ENCODE measurements around the gene AMDHD2. TPM values are rescaled to one million over a fixed set of nuclear protein-coding genes. Genes with fewer than 3 reads are reported as not detected.

AMDHD2 gene
- total and polyA plus RNA-seq, 2 of the 13 experiments (the other 11 are each of a cell fraction or from before 2014, with no cell fraction given) = 33.5 to 39.1 TPM

- peak; percentile 78 for TF ChIP-seq ZNF792 (CRISPR knock-in tag; IDR thresholded peaks at IDR 0.05)
- TF ChIP-seq SIX4 (CRISPR knock-in tag; IDR thresholded peaks at IDR 0.05) = peak; percentile 41; the same call in 1 of the 2 replicates
- no peak for TF ChIP-seq ATF4 (CRISPR knock-in tag; IDR thresholded peaks at IDR 0.05)
- TF ChIP-seq ZGPAT (CRISPR knock-in tag; IDR thresholded peaks at IDR 0.05) = peak; percentile 85
- peak; percentile 94 for TF ChIP-seq KDM6A (CRISPR knock-in tag; IDR thresholded peaks at IDR 0.05; ENCODE audit: low read depth)
- TF ChIP-seq NONO (IDR thresholded peaks at IDR 0.05) = no peak
- 0 out of 2 replicates have a peak, but pooled peaks have one; percentile 24 for TF ChIP-seq NONO (CRISPR knock-in tag; conservative IDR thresholded peaks at IDR 0.05)
- TF ChIP-seq POLR2A (IDR thresholded peaks at IDR 0.05; ENCODE audit: insufficient read depth in 1 of 2, low read depth in 2 of 2, low read length in 2 of 2) = peak in 1 of 2 experiments; percentile 71; a peak in 2 of 4 replicates
- TF ChIP-seq ASH2L (IDR thresholded peaks at IDR 0.05; ENCODE audit: insufficient read length, low read depth, low read length) = peak; percentile 86
- TF ChIP-seq NR2F2 (IDR thresholded peaks at IDR 0.05; ENCODE audit: borderline replicate concordance, low read depth) = peak; percentile 94
- TF ChIP-seq ZNF460 (CRISPR knock-in tag; IDR thresholded peaks at IDR 0.05; ENCODE audit: borderline replicate concordance) = peak; percentile 16; the same call in 1 of the 2 replicates
- peak; percentile 81 for TF ChIP-seq PPARG (CRISPR knock-in tag; conservative IDR thresholded peaks at IDR 0.05)
- TF ChIP-seq ZNF614 (CRISPR knock-in tag; IDR thresholded peaks at IDR 0.05; ENCODE audit: borderline replicate concordance) = 0 out of 2 replicates have a peak, but pooled peaks have one; percentile 15
- TF ChIP-seq ATF6 (CRISPR knock-in tag; conservative IDR thresholded peaks at IDR 0.05) = 0 out of 2 replicates have a peak, but pooled peaks have one; percentile 32
- TF ChIP-seq THRA (CRISPR knock-in tag; IDR thresholded peaks at IDR 0.05; ENCODE audit: borderline replicate concordance) = peak; percentile 99
- peak; percentile 86; the same call in 1 of the 2 replicates for TF ChIP-seq HOMEZ (CRISPR knock-in tag; IDR thresholded peaks at IDR 0.05; ENCODE audit: low read depth)
- TF ChIP-seq ZSCAN21 (CRISPR knock-in tag; IDR thresholded peaks at IDR 0.05; ENCODE audit: borderline replicate concordance) = no peak; the same call in 1 of the 2 replicates
- TF ChIP-seq ZNF33B (CRISPR knock-in tag; IDR thresholded peaks at IDR 0.05) = 0 out of 2 replicates have a peak, but pooled peaks have one; percentile 37
- peak; percentile 84 for TF ChIP-seq NCOA2 (CRISPR knock-in tag; IDR thresholded peaks at IDR 0.05)
- peak; percentile 41; the same call in 1 of the 2 replicates for TF ChIP-seq RBFOX2 (IDR thresholded peaks at IDR 0.05; ENCODE audit: low read depth, low read length)
- TF ChIP-seq SETDB1 (CRISPR knock-in tag; IDR thresholded peaks at IDR 0.05; ENCODE audit: borderline replicate concordance) = no peak
- peak; percentile 76; the same call in 1 of the 2 replicates for TF ChIP-seq ZNF878 (CRISPR knock-in tag; IDR thresholded peaks at IDR 0.05)
- TF ChIP-seq ZNF263 (CRISPR knock-in tag; IDR thresholded peaks at IDR 0.05) = peak; percentile 76
- no peak for TF ChIP-seq ZNF335 (CRISPR knock-in tag; IDR thresholded peaks at IDR 0.05)
Observed at GRCh38 chr16:2524339-2524938, 4.3 kb downstream of the AMDHD2 start (continued).
